Hepatocyte (in vitro differentiated cells): ENCODE results near the gene CARM1.

Experiments
- EZH2 ChIP-seq: fragments of 200-600 bp; sonication (generic); IDR thresholded peaks from 2 replicates; pipeline ENCODE4 v1.6.1; 2016; ENCODE audit warnings: antibody characterized with exemption, mild to moderate bottlenecking, borderline replicate concordance
- EZH2phosphoT487 ChIP-seq: fragments of 200-600 bp; sonication (generic); IDR thresholded peaks from one replicate; pipeline ENCODE4 v1.6.1; 2018; ENCODE audit warnings: antibody characterized with exemption, mild to moderate bottlenecking, low read depth, moderate library complexity; ENCODE audit not compliant: unreplicated experiment, severe bottlenecking
- TF ChIP-seq, protein P1 (sequence below): fragments of 200-600 bp; sonication (generic); IDR thresholded peaks from 2 replicates; pipeline ENCODE4 v1.5.1; 2016; ENCODE audit warnings: antibody characterized with exemption, mild to moderate bottlenecking; ENCODE audit not compliant: poor library complexity

DNA sequence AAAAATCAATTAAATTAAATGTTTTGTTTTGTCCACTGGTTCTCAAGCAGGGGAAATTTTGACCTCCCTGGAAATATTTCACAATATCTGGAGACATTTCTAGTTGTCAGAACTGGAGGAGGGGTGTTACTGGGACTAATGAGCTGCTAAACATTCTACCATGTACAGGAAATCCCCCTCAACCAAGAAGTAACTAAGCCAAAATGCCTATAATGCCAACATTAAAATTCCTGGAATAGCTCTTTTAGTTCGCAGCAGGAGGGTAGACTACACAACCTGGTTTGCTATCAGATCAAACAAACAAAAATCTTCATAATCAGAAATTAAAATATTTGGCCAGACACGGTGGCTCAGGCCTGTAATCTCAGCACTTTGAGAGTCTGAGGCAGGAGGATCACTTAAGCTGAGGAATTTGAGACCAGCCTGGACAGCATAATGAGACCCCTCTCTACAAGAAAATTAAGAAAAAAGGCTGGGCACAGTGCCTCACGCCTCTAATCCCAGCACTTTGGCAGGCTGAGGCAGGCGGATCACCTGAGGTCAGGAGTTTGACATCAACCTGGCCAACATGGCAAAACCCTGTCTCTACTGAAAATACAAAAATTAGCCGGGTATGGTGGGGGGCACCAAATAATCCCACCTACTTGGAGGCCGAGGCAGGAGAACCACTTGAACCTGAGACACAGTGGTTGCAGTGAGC is 75.8 kb downstream of the CARM1 start:
- TF ChIP-seq, protein P1, sequence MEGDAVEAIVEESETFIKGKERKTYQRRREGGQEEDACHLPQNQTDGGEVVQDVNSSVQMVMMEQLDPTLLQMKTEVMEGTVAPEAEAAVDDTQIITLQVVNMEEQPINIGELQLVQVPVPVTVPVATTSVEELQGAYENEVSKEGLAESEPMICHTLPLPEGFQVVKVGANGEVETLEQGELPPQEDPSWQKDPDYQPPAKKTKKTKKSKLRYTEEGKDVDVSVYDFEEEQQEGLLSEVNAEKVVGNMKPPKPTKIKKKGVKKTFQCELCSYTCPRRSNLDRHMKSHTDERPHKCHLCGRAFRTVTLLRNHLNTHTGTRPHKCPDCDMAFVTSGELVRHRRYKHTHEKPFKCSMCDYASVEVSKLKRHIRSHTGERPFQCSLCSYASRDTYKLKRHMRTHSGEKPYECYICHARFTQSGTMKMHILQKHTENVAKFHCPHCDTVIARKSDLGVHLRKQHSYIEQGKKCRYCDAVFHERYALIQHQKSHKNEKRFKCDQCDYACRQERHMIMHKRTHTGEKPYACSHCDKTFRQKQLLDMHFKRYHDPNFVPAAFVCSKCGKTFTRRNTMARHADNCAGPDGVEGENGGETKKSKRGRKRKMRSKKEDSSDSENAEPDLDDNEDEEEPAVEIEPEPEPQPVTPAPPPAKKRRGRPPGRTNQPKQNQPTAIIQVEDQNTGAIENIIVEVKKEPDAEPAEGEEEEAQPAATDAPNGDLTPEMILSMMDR = no peak
- TF ChIP-seq EZH2 (no peak), EZH2phosphoT487 (no peak)
